ENCODE data around the gene PRKCSH.

DNA sequence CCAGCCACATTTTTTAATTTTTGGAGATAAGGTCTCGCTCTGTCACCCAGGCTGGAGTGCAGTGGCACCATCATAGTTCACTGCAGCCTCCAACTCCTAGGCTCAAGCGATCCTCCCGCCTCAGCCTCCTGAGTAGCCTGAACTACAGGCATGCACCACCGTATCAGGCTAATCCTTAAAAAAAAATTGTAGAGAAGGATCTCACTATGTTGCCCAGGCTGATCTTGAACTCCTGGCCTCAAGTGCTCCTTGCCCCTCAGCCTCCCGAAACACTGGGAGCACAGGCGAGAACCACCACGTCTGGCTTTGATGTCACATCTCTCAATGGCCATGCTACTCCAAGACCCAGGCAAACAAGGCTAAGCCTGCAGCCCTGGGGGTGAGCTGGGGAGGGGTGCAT, 21.2 kb downstream of the PRKCSH start:
- TF ChIP-seq, protein P1, sequence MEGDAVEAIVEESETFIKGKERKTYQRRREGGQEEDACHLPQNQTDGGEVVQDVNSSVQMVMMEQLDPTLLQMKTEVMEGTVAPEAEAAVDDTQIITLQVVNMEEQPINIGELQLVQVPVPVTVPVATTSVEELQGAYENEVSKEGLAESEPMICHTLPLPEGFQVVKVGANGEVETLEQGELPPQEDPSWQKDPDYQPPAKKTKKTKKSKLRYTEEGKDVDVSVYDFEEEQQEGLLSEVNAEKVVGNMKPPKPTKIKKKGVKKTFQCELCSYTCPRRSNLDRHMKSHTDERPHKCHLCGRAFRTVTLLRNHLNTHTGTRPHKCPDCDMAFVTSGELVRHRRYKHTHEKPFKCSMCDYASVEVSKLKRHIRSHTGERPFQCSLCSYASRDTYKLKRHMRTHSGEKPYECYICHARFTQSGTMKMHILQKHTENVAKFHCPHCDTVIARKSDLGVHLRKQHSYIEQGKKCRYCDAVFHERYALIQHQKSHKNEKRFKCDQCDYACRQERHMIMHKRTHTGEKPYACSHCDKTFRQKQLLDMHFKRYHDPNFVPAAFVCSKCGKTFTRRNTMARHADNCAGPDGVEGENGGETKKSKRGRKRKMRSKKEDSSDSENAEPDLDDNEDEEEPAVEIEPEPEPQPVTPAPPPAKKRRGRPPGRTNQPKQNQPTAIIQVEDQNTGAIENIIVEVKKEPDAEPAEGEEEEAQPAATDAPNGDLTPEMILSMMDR (IDR thresholded peaks at IDR 0.05 in 2 of 3, conservative IDR thresholded peaks at IDR 0.05 in 1 of 3; ENCODE audit: control insufficient read depth in 2 of 3, extremely low read depth in 1 of 3, insufficient read depth in 1 of 3, low read depth in 3 of 3, low read length in 3 of 3) = no peak
- no peak for TF ChIP-seq CREB1 (IDR thresholded peaks at IDR 0.05; ENCODE audit: low read depth)

Data from GM12878 (cell line).